Gastrocnemius medialis (tissue), 4 donors: ENCODE results near the gene EQTN.

Source experiments
- CTCF ChIP-seq, 5 experiments: fragments of 450-650 bp in 3 of 5; fragments of 200-600 bp in 2 of 5; sonication (generic) in 2 of 5; IDR thresholded peaks in 4 of 5; conservative IDR thresholded peaks in 1 of 5; 1 replicate in 4 of 5; 2 replicates in 1 of 5; pipeline ENCODE4 v1.5.1; 2016 to 2019; ENCODE audit warnings: antibody characterized with exemption in 5 of 5, mild to moderate bottlenecking in 3 of 5, moderate library complexity in 3 of 5
- POLR2A ChIP-seq, 2 donors: fragments of 450-650 bp; IDR thresholded peaks; one replicate each; pipeline ENCODE4 v1.6.1; 2017; ENCODE audit warnings: antibody characterized with exemption in 2 of 2, mild to moderate bottlenecking in 2 of 2, moderate library complexity in 2 of 2

GRCh38 chr9:27293996-27294395 lies 3.0 kb downstream of the EQTN start:
- TF ChIP-seq CTCF (IDR thresholded peaks at IDR 0.05 in 4 of 5, conservative IDR thresholded peaks at IDR 0.05 in 1 of 5) (no peak), POLR2A (IDR thresholded peaks at IDR 0.05) (no peak)
